H1 (cell line): ENCODE data around the gene SLIT2. TPM values are rescaled to one million over a fixed set of nuclear protein-coding genes. Genes with fewer than 3 reads are reported as not detected.

Experiments used
- CTCF ChIA-PET: fragments of 300-600 bp; sonication (Branson Sonifier 250); formaldehyde crosslinking; loops from one replicate; lab custom pipeline; 2021; ENCODE audit not compliant: partially characterized antibody; lab: Charles Lee
- POLR2A ChIA-PET: fragments of 300-600 bp; sonication (Branson Sonifier 250); formaldehyde crosslinking; loops from one replicate; lab custom pipeline; 2021; ENCODE audit warnings: inconsistent platforms; ENCODE audit not compliant: partially characterized antibody; lab: Charles Lee
- DNase-seq, 2 experiments: peaks; one replicate each; pipeline versions ENCODE4 v3.0.0 to v3.0.0-alpha.2; 2010 to 2022; ENCODE audit warnings: low spot score in 2 of 2, low read depth in 1 of 2, mixed read lengths in 1 of 2
- FAIRE-seq: peaks from 2 replicates; lab custom pipeline; 2011; peaks lifted over from hg19 to GRCh38; lab: Jason Lieb, UNC
- H2AFZ ChIP-seq: 2 replicates; pipeline ENCODE4 v1.8.1; 2012; ENCODE audit warnings: low read length, inconsistent platforms
- H2AK5ac ChIP-seq: 2 replicates; pipeline ENCODE4 v1.6.1; 2013; ENCODE audit warnings: low read depth, low read length
- H2BK120ac ChIP-seq: replicated peaks from 2 replicates; pipeline ENCODE3; 2013; ENCODE audit warnings: low read depth, low read length, inconsistent platforms
- H2BK12ac ChIP-seq: 2 replicates; pipeline ENCODE4 v1.6.1; 2013; ENCODE audit warnings: low read depth, low read length
- H2BK15ac ChIP-seq: 2 replicates; pipeline ENCODE4 v1.6.1; 2013; ENCODE audit warnings: low read length
- H2BK20ac ChIP-seq: 2 replicates; pipeline ENCODE4 v1.6.1; 2013; ENCODE audit warnings: low read length
- H2BK5ac ChIP-seq: 2 replicates; pipeline ENCODE4 v1.6.1; 2013; ENCODE audit warnings: low read depth, low read length
- H3K14ac ChIP-seq: 2 replicates; pipeline ENCODE4 v1.6.1; 2013; ENCODE audit warnings: inconsistent platforms; ENCODE audit not compliant: insufficient read length
- H3K18ac ChIP-seq: 2 replicates; pipeline ENCODE4 v1.6.1; 2013; ENCODE audit warnings: low read length; ENCODE audit errors: extremely low read depth
- H3K23ac ChIP-seq: 2 replicates; pipeline ENCODE4 v1.6.1; 2013; ENCODE audit warnings: inconsistent platforms; ENCODE audit not compliant: insufficient read length
- H3K23me2 ChIP-seq: 2 replicates; pipeline ENCODE4 v1.6.1; 2013; ENCODE audit warnings: low read depth, low read length
- H3K27ac ChIP-seq: 2 replicates; pipeline ENCODE4 v1.6.1; 2011; ENCODE audit warnings: low read depth, low read length, inconsistent platforms
- H3K27me3 ChIP-seq, 4 experiments: replicated peaks in 1 of 4; 1 replicate in 1 of 4; 2 replicates in 3 of 4; pipeline versions ENCODE4 v1.6.1 to v1.8.1; 2011 to 2013; ENCODE audit warnings: low read length in 3 of 4, mild to moderate bottlenecking in 3 of 4, inconsistent platforms in 2 of 4, mixed read lengths in 2 of 4, moderate library complexity in 1 of 4; ENCODE audit not compliant: control insufficient read depth in 3 of 4, insufficient read depth in 3 of 4; ENCODE audit errors: extremely low read depth in 1 of 4
- H3K36me3 ChIP-seq, 4 experiments: 2 replicates each; pipeline versions ENCODE4 v1.6.1 to v1.8.1; 2011 to 2013; ENCODE audit warnings: mild to moderate bottlenecking in 4 of 4, low read length in 3 of 4, moderate library complexity in 2 of 4, control low read depth in 1 of 4, inconsistent platforms in 1 of 4; ENCODE audit not compliant: insufficient read depth in 4 of 4, control insufficient read depth in 2 of 4
- H3K4ac ChIP-seq: replicated peaks from 2 replicates; pipeline ENCODE3; 2013; ENCODE audit warnings: low read length, low read depth, mixed read lengths, inconsistent platforms; ENCODE audit not compliant: insufficient read length
- H3K4me1 ChIP-seq, 4 experiments: replicated peaks in 1 of 4; 1 replicate in 1 of 4; 2 replicates in 3 of 4; pipeline versions ENCODE4 v1.6.1 to v1.8.1; 2011 to 2013; ENCODE audit warnings: low read length in 3 of 4, inconsistent platforms in 2 of 4, mixed read lengths in 1 of 4; ENCODE audit not compliant: insufficient read depth in 4 of 4, control insufficient read depth in 3 of 4
- H3K4me2 ChIP-seq, 2 experiments: 2 replicates each; pipeline versions ENCODE4 v1.6.1 to v1.8.1; 2011 to 2013; ENCODE audit warnings: low read depth in 2 of 2, low read length in 2 of 2, control low read depth in 1 of 2, inconsistent platforms in 1 of 2, mild to moderate bottlenecking in 1 of 2; ENCODE audit not compliant: insufficient read depth in 1 of 2
- H3K4me3 ChIP-seq, 4 experiments: fragments of 200-600, 300-600 bp in 1 of 4; sonication (generic), shearing (Covaris generic), sonication (Bioruptor Twin) in 1 of 4; 2 replicates each; pipeline versions ENCODE4 v1.5.1 to v1.8.1; 2011 to 2016; ENCODE audit warnings: low read length in 4 of 4, low read depth in 3 of 4, control low read depth in 2 of 4, inconsistent platforms in 2 of 4, mild to moderate bottlenecking in 2 of 4, mixed read lengths in 1 of 4, moderate library complexity in 1 of 4; ENCODE audit not compliant: insufficient read depth in 2 of 4; ENCODE audit errors: extremely low read depth in 1 of 4
- H3K56ac ChIP-seq: replicated peaks from 2 replicates; pipeline ENCODE3; 2013; ENCODE audit warnings: low read depth, mild to moderate bottlenecking, mixed read lengths, low read length, inconsistent platforms; ENCODE audit not compliant: insufficient read length
- H3K79me1 ChIP-seq: 2 replicates; pipeline ENCODE4 v1.6.1; 2013; ENCODE audit warnings: low read depth, low read length, control low read depth
- H3K79me2 ChIP-seq, 2 experiments: 2 replicates each; pipeline versions ENCODE4 v1.6.1 to v1.8.1; 2012 to 2013; ENCODE audit warnings: low read length in 2 of 2, mild to moderate bottlenecking in 2 of 2, inconsistent platforms in 1 of 2; ENCODE audit not compliant: insufficient read depth in 2 of 2, control insufficient read depth in 1 of 2
- H3K9ac ChIP-seq, 4 experiments: replicated peaks in 1 of 4; 1 replicate in 1 of 4; 2 replicates in 3 of 4; pipeline versions ENCODE4 v1.6.1 to v1.8.1; 2011 to 2013; ENCODE audit warnings: low read depth in 3 of 4, low read length in 3 of 4, control low read depth in 2 of 4, mild to moderate bottlenecking in 2 of 4, moderate library complexity in 2 of 4, inconsistent platforms in 1 of 4; ENCODE audit errors: extremely low read depth in 1 of 4
- H3K9me3 ChIP-seq, 2 experiments: 2 replicates each; pipeline versions ENCODE4 v1.6.1 to v1.8.1; 2012 to 2013; ENCODE audit warnings: mild to moderate bottlenecking in 2 of 2, moderate library complexity in 2 of 2, control low read depth in 1 of 2, inconsistent platforms in 1 of 2, low read depth in 1 of 2, low read length in 1 of 2, mixed read lengths in 1 of 2; ENCODE audit not compliant: insufficient read depth in 2 of 2
- H4K20me1 ChIP-seq, 2 experiments: replicated peaks in 1 of 2; 2 replicates each; pipeline versions ENCODE3 to v1.8.1; 2011 to 2013; ENCODE audit warnings: inconsistent platforms in 2 of 2, low read length in 2 of 2, mild to moderate bottlenecking in 1 of 2; ENCODE audit not compliant: insufficient read depth in 2 of 2, control insufficient read depth in 1 of 2
- H4K5ac ChIP-seq: 2 replicates; pipeline ENCODE4 v1.6.1; 2013; ENCODE audit warnings: low read length, low read depth, mixed read lengths, inconsistent platforms; ENCODE audit not compliant: insufficient read length
- H4K8ac ChIP-seq: 2 replicates; pipeline ENCODE4 v1.8.0; 2013; ENCODE audit warnings: mild to moderate bottlenecking, moderate library complexity, low read length, inconsistent platforms; ENCODE audit not compliant: insufficient read depth; ENCODE audit errors: extremely low read depth
- H4K91ac ChIP-seq: replicated peaks from 2 replicates; pipeline ENCODE3; 2013; ENCODE audit warnings: low read length, mixed read lengths, inconsistent platforms; ENCODE audit not compliant: insufficient read length
- BACH1 ChIP-seq: IDR thresholded peaks from 2 replicates; pipeline ENCODE4 v1.6.1; 2012; ENCODE audit warnings: low read length, improper control_type of control experiment
- CBX8 ChIP-seq: fragments of 300-800, 300-1000 bp; sonication (generic); IDR thresholded peaks from 2 replicates; pipeline ENCODE4 v1.7.1; 2016; ENCODE audit warnings: low read depth, low read length, borderline replicate concordance
- CEBPB ChIP-seq: IDR thresholded peaks from 2 replicates; pipeline ENCODE4 v1.6.1; 2012; ENCODE audit warnings: low read depth, low read length
- CHD1 ChIP-seq: IDR thresholded peaks from 2 replicates; pipeline ENCODE4 v1.6.1; 2012; ENCODE audit warnings: low read depth, low read length, improper control_type of control experiment
- EP300 ChIP-seq, 2 experiments: IDR thresholded peaks; 1 replicate in 1 of 2; 2 replicates in 1 of 2; pipeline ENCODE4 v1.6.1; 2011 to 2012; ENCODE audit warnings: low read depth in 2 of 2, low read length in 2 of 2, mild to moderate bottlenecking in 2 of 2, borderline replicate concordance in 1 of 2, inconsistent platforms in 1 of 2, moderate library complexity in 1 of 2
- JUND ChIP-seq: IDR thresholded peaks from 2 replicates; pipeline ENCODE4 v1.6.1; 2011; ENCODE audit warnings: mild to moderate bottlenecking, improper control_type of control experiment, low read length
- KDM1A ChIP-seq: fragments of 200-600, 300-600 bp; sonication (generic); IDR thresholded peaks from 2 replicates; pipeline ENCODE4 v1.7.1; 2016; ENCODE audit warnings: mild to moderate bottlenecking, low read length, borderline replicate concordance
- NANOG ChIP-seq: IDR thresholded peaks from 2 replicates; pipeline ENCODE4 v1.6.1; 2011; ENCODE audit warnings: low read length, low read depth, mild to moderate bottlenecking, inconsistent platforms; ENCODE audit not compliant: insufficient read depth, poor library complexity, severe bottlenecking
- SIRT6 ChIP-seq: IDR thresholded peaks from one replicate; pipeline ENCODE4 v1.7.1; 2012; ENCODE audit warnings: low read length, inconsistent platforms
- TAF7 ChIP-seq: optimal IDR thresholded peaks from 2 replicates; pipeline ENCODE3; 2011; ENCODE audit warnings: low read depth, mild to moderate bottlenecking, inconsistent platforms, low read length, moderate library complexity, borderline replicate concordance
- WGBS, 2 experiments: shearing (Covaris generic) in 1 of 2; methylation state at CpG; one replicate each; pipeline versions ENCODE4 v1.1.6 to v1.1.7; 2013 to 2015; ENCODE audit warnings: low lambda C conversion rate in 2 of 2, mixed read lengths in 2 of 2, inconsistent platforms in 1 of 2, low coverage in 1 of 2, missing lambda C conversion rate in 1 of 2; ENCODE audit not compliant: insufficient replicate concordance in 2 of 2, insufficient coverage in 1 of 2, insufficient read length in 1 of 2; ENCODE audit errors: extremely low coverage in 1 of 2, missing lambda C conversion rate in 1 of 2; 5-methylcytosine and 5-hydroxymethylcytosine counted together
- polyA plus RNA-seq, 7 experiments: library from polyadenylated mRNA; depleted of rRNA in 3 of 7; stranded (reverse) in 5 of 7; unstranded in 2 of 7; fragments of >200 nt in 5 of 7; fragments of 200-250 nt in 2 of 7; gene quantifications; 1 replicate in 5 of 7; 2 replicates in 1 of 7; 4 replicates in 1 of 7; pipeline versions ENCODE4 v1.2.1 to v1.2.3, GENCODE V29; 2011 to 2013; ENCODE audit warnings: missing spikeins in 2 of 7, mixed read lengths in 2 of 7
- total RNA-seq: library from RNA; stranded (reverse); fragmentation: NEBNext Ultra II Directional; extraction: Animal tissue kit (Norgen Biotek cat#: 25700); gene quantifications from 2 replicates; pipeline ENCODE4 v1.2.1, GENCODE V29; 2021

Gene SLIT2
- total and polyA plus RNA-seq, 2 of the 8 experiments (the other 6 are each of a cell fraction or from before 2014, with no cell fraction given): 2.0 to 13.7 TPM

GRCh38 chr4:20301161-20301560 is 49.5 kb downstream of the SLIT2 start:
- CTCF ChIA-PET: interaction anchor here (0.6 to 1.7 kb wide), 2 partner anchors 12 to 619 kb away, joined by 3 to 7 read pairs; no protein-coding TSS in a partner anchor
- no peak for FAIRE-seq

More at GRCh38 chr4:20301161-20301560, 49.5 kb downstream of the SLIT2 start:
- H4K5ac ChIP-seq: no peak overlapping the region
- no peak overlapping the region for H3K4me3 ChIP-seq
- POLR2A ChIA-PET: no interaction called here
- H3K4ac ChIP-seq: no peak overlapping the region
- 38% methylated on average over 2 of the region's 2 CpGs; no CpG with 5 or more reads in 1 of the 2 experiments for WGBS, 2 experiments
- H3K79me1 ChIP-seq: no peaks in the 10 kb centered on the region
- no peaks in the 10 kb centered on the region for H3K23me2 ChIP-seq
- H2BK120ac ChIP-seq: no peak overlapping the region
- no peaks in the 10 kb centered on the region for H3K27me3 ChIP-seq
- 0 out of 7 replicates have a peak, but pooled peaks cover 0 to 2% (median 0%) of the 10 kb centered on the region in 4 experiments for H3K4me1 ChIP-seq
- no peak overlapping the region for H2AK5ac ChIP-seq
- no peak overlapping the region for H2BK15ac ChIP-seq
- H3K56ac ChIP-seq: no peak overlapping the region
- no peak overlapping the region for H2BK5ac ChIP-seq
- no peaks in the 10 kb centered on the region for H3K79me2 ChIP-seq
- no peak overlapping the region for H2BK12ac ChIP-seq
- no peak overlapping the region for H4K8ac ChIP-seq
- DNase-seq: no peak
- H3K4me2 ChIP-seq: no peak overlapping the region
- TF ChIP-seq CBX8: no peak
- TF ChIP-seq KDM1A: no peak
- TF ChIP-seq TAF7: no peak
- TF ChIP-seq NANOG: no peak
- TF ChIP-seq BACH1: no peak
- no peak for TF ChIP-seq SIRT6
- TF ChIP-seq CHD1: no peak
- TF ChIP-seq EP300 (IDR thresholded peaks at IDR 0.05; ENCODE audit: borderline replicate concordance in 1 of 2, low read depth in 2 of 2, low read length in 2 of 2): no peak
- no peak for TF ChIP-seq JUND
- no peak for TF ChIP-seq CEBPB
- H3K9ac ChIP-seq: no peak overlapping the region
- no peak overlapping the region for H3K27ac ChIP-seq
- no peaks in the 10 kb centered on the region for H3K36me3 ChIP-seq
- H3K18ac ChIP-seq: no peak overlapping the region
- no peak overlapping the region for H4K91ac ChIP-seq
- no peaks in the 10 kb centered on the region for H4K20me1 ChIP-seq
- H2BK20ac ChIP-seq: no peak overlapping the region
- H3K9me3 ChIP-seq: no peaks in the 10 kb centered on the region
- H3K23ac ChIP-seq: no peak overlapping the region
- no peak overlapping the region for H2AFZ ChIP-seq
- no peak overlapping the region for H3K14ac ChIP-seq
